ENCODE results near the gene LBH. TPM values are rescaled to one million over a fixed set of nuclear protein-coding genes. Genes with fewer than 3 reads are reported as not detected.
A peak's percentile ranks its signal among the peaks of the same experiment; 100 is the strongest.

The LBH gene
- polyA plus RNA-seq, 3 donors: 0.41 to 0.76 (median 0.42) TPM

- Mint-ChIP-seq H3K4me1 (peaks cover 11% of the 10 kb centered on the region), H3K27me3 (ENCODE audit: low read depth in 3 of 3) (peaks cover 0 to 5% (median 2%) of the 10 kb centered on the region in 3 donors), H3K36me3 (no peaks in the 10 kb centered on the region), H3K9me3 (no peaks in the 10 kb centered on the region), H3K4me3 (no peak overlapping the region), H3K27ac (no peak overlapping the region)
- no peak for TF ChIP-seq CTCF (IDR thresholded peaks at IDR 0.05)
- intact Hi-C loops (cut with micrococcal nuclease): no loop called here
- no peak overlapping the region for H3K4me2 ChIP-seq (replicated peaks; ENCODE audit: extremely low read depth, low read length, poor library complexity, severe bottlenecking)
- no peaks in the 10 kb centered on the region for H3K79me2 ChIP-seq (ENCODE audit: insufficient read depth, low read length)
- H3K36me3 ChIP-seq (replicated peaks in 1 of 2; ENCODE audit: control insufficient read depth in 1 of 2, insufficient read depth in 2 of 2, low read length in 2 of 2): no peaks in the 10 kb centered on the region
- peak; percentile 15 to 42 (median 36) for DNase-seq
- peaks cover 6% of the 10 kb centered on the region in 2 donors for H3K4me1 ChIP-seq (ENCODE audit: control insufficient read depth in 1 of 2, insufficient read depth in 2 of 2, low read length in 2 of 2)
- peak overlapping the region; percentile 54 for H2AFZ ChIP-seq (ENCODE audit: insufficient read depth, low read depth, low read length, poor library complexity, severe bottlenecking)
- H3K9ac ChIP-seq (ENCODE audit: insufficient read depth, low read length, poor library complexity, severe bottlenecking): no peak overlapping the region
- H4K20me1 ChIP-seq (ENCODE audit: insufficient read depth, low read length): no peaks in the 10 kb centered on the region
- no peak overlapping the region for H3K27ac ChIP-seq (ENCODE audit: low read depth in 1 of 2, low read length in 2 of 2)
- no peak overlapping the region for H3K4me3 ChIP-seq (replicated peaks in 1 of 3; ENCODE audit: low read depth in 2 of 3, low read length in 3 of 3)
- no peaks in the 10 kb centered on the region for H3K27me3 ChIP-seq (ENCODE audit: control insufficient read depth in 2 of 2, insufficient read depth in 2 of 2, low read length in 2 of 2)
- no peaks in the 10 kb centered on the region for H3K9me3 ChIP-seq (replicated peaks in 1 of 2; ENCODE audit: control insufficient read depth in 1 of 2, insufficient read depth in 1 of 2, low read length in 2 of 2)
- WGBS (ENCODE audit: insufficient coverage): no CpG with 5 or more reads among the region's 1 CpG
Observed at GRCh38 chr2:30201990-30202389, 29.3 kb upstream of the LBH start.

GRCh38 chr2:30203156-30203555 is 28.2 kb upstream of the LBH start:
- H4K20me1 ChIP-seq (ENCODE audit: insufficient read depth, low read length): no peaks in the 10 kb centered on the region
- H3K4me1 ChIP-seq (ENCODE audit: control insufficient read depth in 1 of 2, insufficient read depth in 2 of 2, low read length in 2 of 2): peaks cover 6% of the 10 kb centered on the region in 2 donors
- Mint-ChIP-seq H3K4me1 (peaks cover 11% of the 10 kb centered on the region), H3K4me3 (no peak overlapping the region), H3K27me3 (ENCODE audit: low read depth in 3 of 3) (peaks cover 0 to 5% (median 2%) of the 10 kb centered on the region in 3 donors), H3K9me3 (no peaks in the 10 kb centered on the region), H3K27ac (no peak overlapping the region), H3K36me3 (no peaks in the 10 kb centered on the region)
- no peaks in the 10 kb centered on the region for H3K36me3 ChIP-seq (replicated peaks in 1 of 2; ENCODE audit: control insufficient read depth in 1 of 2, insufficient read depth in 2 of 2, low read length in 2 of 2)
- TF ChIP-seq CTCF (IDR thresholded peaks at IDR 0.05): no peak
- WGBS (ENCODE audit: insufficient coverage): 100% methylated on average over 5 of the region's 7 CpGs
- no peak for DNase-seq
- no peak overlapping the region for H3K9ac ChIP-seq (ENCODE audit: insufficient read depth, low read length, poor library complexity, severe bottlenecking)
- H3K27me3 ChIP-seq (ENCODE audit: control insufficient read depth in 2 of 2, insufficient read depth in 2 of 2, low read length in 2 of 2): no peaks in the 10 kb centered on the region
- no peak overlapping the region for H2AFZ ChIP-seq (ENCODE audit: insufficient read depth, low read depth, low read length, poor library complexity, severe bottlenecking)
- H3K4me2 ChIP-seq (replicated peaks; ENCODE audit: extremely low read depth, low read length, poor library complexity, severe bottlenecking): no peak overlapping the region
- no peaks in the 10 kb centered on the region for H3K9me3 ChIP-seq (replicated peaks in 1 of 2; ENCODE audit: control insufficient read depth in 1 of 2, insufficient read depth in 1 of 2, low read length in 2 of 2)
- H3K27ac ChIP-seq (ENCODE audit: low read depth in 1 of 2, low read length in 2 of 2): no peak overlapping the region
- no peak overlapping the region for H3K4me3 ChIP-seq (replicated peaks in 1 of 3; ENCODE audit: low read depth in 2 of 3, low read length in 3 of 3)
- intact Hi-C loops (cut with micrococcal nuclease): no loop called here
- H3K79me2 ChIP-seq (ENCODE audit: insufficient read depth, low read length): no peaks in the 10 kb centered on the region

Measured in CD14-positive monocyte (primary cell).